Stimulated activated CD8-positive, alpha-beta memory T cell treated with anti-CD3 and anti-CD28 coated beads, Interleukin-7, amount 100 ng/mL, for 48 hours (primary cell): Measurements from ENCODE around the gene CMIP.

ENCODE experiments used
- DNase-seq, 2 donors: peaks; one replicate each; pipeline ENCODE4 v3.0.0-alpha.2; 2020; ENCODE audit warnings: low read depth in 1 of 2; ENCODE audit errors: extremely low read depth in 1 of 2

CMIP gene

GRCh38 chr16:81491541-81492188 is 47.1 kb downstream of the CMIP start:
- DNase-seq = no peak

GRCh38 chr16:81492311-81492761 is 47.7 kb downstream of the CMIP start:
- DNase-seq = no peak

- no peak for DNase-seq
Measured at GRCh38 chr16:81492965-81493754, 48.6 kb downstream of the CMIP start.

GRCh38 chr16:81493755-81494433 is 49.3 kb downstream of the CMIP start:
- peak; percentile 28 to 66 for DNase-seq

- DNase-seq = no peak
Measured at GRCh38 chr16:81494434-81494806, 49.8 kb downstream of the CMIP start.

- DNase-seq = no peak
Measured at GRCh38 chr16:81494888-81495287, 50.3 kb downstream of the CMIP start.

GRCh38 chr16:81495321-81496234 is 51.0 kb downstream of the CMIP start:
- DNase-seq = no peak

GRCh38 chr16:81496321-81496720 is 51.7 kb downstream of the CMIP start:
- no peak for DNase-seq

- DNase-seq = no peak
Measured at GRCh38 chr16:81496742-81497141, 52.1 kb downstream of the CMIP start.

GRCh38 chr16:81497690-81498089 is 53.1 kb downstream of the CMIP start:
- no peak for DNase-seq

- DNase-seq = no peak
Measured at GRCh38 chr16:81498351-81498750, 53.7 kb downstream of the CMIP start.

- no peak for DNase-seq
Measured at GRCh38 chr16:81499576-81500380, 55.2 kb downstream of the CMIP start.

GRCh38 chr16:81500833-81501521 is 56.4 kb downstream of the CMIP start:
- no peak for DNase-seq

- no peak for DNase-seq
Measured at GRCh38 chr16:81502396-81503070, 57.9 kb downstream of the CMIP start.

- DNase-seq = no peak
Measured at GRCh38 chr16:81505011-81505661, 60.5 kb downstream of the CMIP start.

- DNase-seq = no peak
Measured at GRCh38 chr16:81509404-81509803, 64.8 kb downstream of the CMIP start.

GRCh38 chr16:81510016-81510415 is 65.4 kb downstream of the CMIP start:
- no peak for DNase-seq

- DNase-seq = no peak
Measured at GRCh38 chr16:81511371-81511770, 66.8 kb downstream of the CMIP start.
